ACC112 (cell line): ENCODE results near the gene NAA25.
"Not testable (repeated sequence)": the region's sequence is repeated elsewhere in the genome, so short reads cannot be mapped to it uniquely, and the experiment has no call there.

Experiments used
- H2AFZ ChIP-seq: fragments of 200-600 bp; sonication (generic); one replicate; pipeline ENCODE4 v1.6.0; 2017; ENCODE audit warnings: antibody characterized with exemption, low read length; ENCODE audit not compliant: unreplicated experiment
- H3K27ac ChIP-seq: fragments of 200-600 bp; sonication (generic); 2 replicates; pipeline ENCODE4 v1.5.1; 2014; ENCODE audit warnings: low read depth, mild to moderate bottlenecking, antibody characterized with exemption, low read length, moderate library complexity
- H3K27me3 ChIP-seq: fragments of 200-600 bp; sonication (generic); 2 replicates; pipeline ENCODE4 v1.6.1; 2014; ENCODE audit warnings: mild to moderate bottlenecking, antibody characterized with exemption, low read length, moderate library complexity, mixed read lengths; ENCODE audit not compliant: insufficient read depth
- H3K36me3 ChIP-seq: fragments of 200-600 bp; sonication (generic); 2 replicates; pipeline ENCODE4 v1.6.1; 2016; ENCODE audit warnings: mild to moderate bottlenecking, antibody characterized with exemption, low read length, moderate library complexity, mixed read lengths; ENCODE audit not compliant: insufficient read depth
- H3K4me1 ChIP-seq: fragments of 200-600 bp; sonication (generic); one replicate; pipeline ENCODE4 v1.6.1; 2016; ENCODE audit warnings: low read length, mixed read lengths; ENCODE audit not compliant: insufficient read depth, unreplicated experiment, control insufficient read depth
- H3K4me3 ChIP-seq: fragments of 200-600 bp; sonication (generic); 2 replicates; pipeline ENCODE4 v1.5.1; 2014; ENCODE audit warnings: mild to moderate bottlenecking, low read depth, low read length
- H3K79me2 ChIP-seq: fragments of 200-600 bp; sonication (generic); one replicate; pipeline ENCODE4 v1.6.0; 2016; ENCODE audit warnings: low read length; ENCODE audit not compliant: control insufficient read depth, unreplicated experiment, insufficient read depth

Gene NAA25

GRCh38 chr12:112116232-112117060 lies 7.9 kb upstream of the NAA25 start:
- peak overlapping the region; percentile 60 for H3K27ac ChIP-seq
- H3K4me1 ChIP-seq: peaks cover 16% of the 10 kb centered on the region
- H3K36me3 ChIP-seq: no peaks in the 10 kb centered on the region
- no peak overlapping the region for H3K4me3 ChIP-seq
- peak overlapping the region; percentile 91 for H2AFZ ChIP-seq
- no peaks in the 10 kb centered on the region for H3K79me2 ChIP-seq
- no peaks in the 10 kb centered on the region for H3K27me3 ChIP-seq

GRCh38 chr12:112115259-112116045 lies 6.9 kb upstream of the NAA25 start:
- no peak overlapping the region for H2AFZ ChIP-seq
- no peaks in the 10 kb centered on the region for H3K36me3 ChIP-seq
- H3K79me2 ChIP-seq: no peaks in the 10 kb centered on the region
- H3K4me3 ChIP-seq: no peak overlapping the region
- H3K4me1 ChIP-seq: peaks cover 15% of the 10 kb centered on the region
- no peaks in the 10 kb centered on the region for H3K27me3 ChIP-seq
- H3K27ac ChIP-seq: no peak overlapping the region

- Histone ChIP-seq H3K4me3 (no peak overlapping the region), H3K27me3 (no peaks in the 10 kb centered on the region), H3K79me2 (peaks cover 14% of the 10 kb centered on the region), H3K36me3 (no peaks in the 10 kb centered on the region), H3K4me1 (peaks cover 11% of the 10 kb centered on the region), H3K27ac (no peak overlapping the region), H2AFZ (no peak overlapping the region)
Measured at GRCh38 chr12:112112409-112113133, 4.0 kb upstream of the NAA25 start.

- H3K4me3 ChIP-seq: no peak overlapping the region
- H3K79me2 ChIP-seq: peaks cover 20% of the 10 kb centered on the region
- no peak overlapping the region for H3K27ac ChIP-seq
- no peaks in the 10 kb centered on the region for H3K36me3 ChIP-seq
- peaks cover 14% of the 10 kb centered on the region for H3K4me1 ChIP-seq
- no peaks in the 10 kb centered on the region for H3K27me3 ChIP-seq
- H2AFZ ChIP-seq: no peak overlapping the region
Measured at GRCh38 chr12:112111931-112112330, 3.3 kb upstream of the NAA25 start.

DNA sequence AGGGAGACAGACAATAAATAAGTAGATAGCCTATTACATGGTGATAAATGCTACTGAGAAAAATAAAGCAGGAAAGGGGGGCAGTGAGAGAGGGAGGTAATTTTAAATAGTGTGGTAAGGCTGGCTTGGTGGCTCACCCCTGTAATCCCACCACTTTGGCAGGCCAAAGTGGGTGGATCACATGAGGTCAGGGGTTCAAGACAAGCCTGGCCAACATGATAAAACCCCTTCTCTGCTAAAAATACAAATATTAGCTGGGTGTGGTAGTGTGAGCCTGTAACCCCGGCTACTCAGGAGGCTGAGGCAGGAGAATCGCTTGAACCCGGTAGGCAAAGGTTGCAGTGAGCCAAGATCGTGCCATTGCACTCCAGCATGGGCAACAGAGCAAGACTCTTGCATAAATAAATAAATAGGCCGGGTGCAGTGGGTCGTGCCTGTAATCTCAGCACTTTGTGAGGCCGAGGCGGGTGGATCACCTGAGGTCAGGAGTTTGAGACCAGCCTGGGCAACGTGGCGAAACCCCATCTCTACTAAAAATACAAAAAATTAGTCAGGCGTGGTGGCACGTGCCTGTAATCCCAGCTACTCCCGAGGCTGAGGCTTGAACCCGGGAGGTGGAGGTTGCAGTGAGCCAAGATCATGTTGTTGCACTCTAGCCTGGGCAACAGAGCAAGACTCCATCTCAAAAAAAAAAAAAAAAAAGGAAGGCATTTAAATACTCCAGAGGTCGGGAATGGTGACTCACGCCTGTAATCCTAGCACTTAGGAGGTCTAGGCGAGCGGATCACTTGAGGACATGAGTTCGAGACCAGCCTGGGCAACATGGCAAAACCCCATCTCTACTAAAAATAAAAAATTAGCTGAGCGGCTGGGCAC lies 2.4 kb upstream of the NAA25 start:
- H3K4me1 ChIP-seq: peaks cover 12% of the 10 kb centered on the region

GRCh38 chr12:112107306-112108201 lies 1.0 kb downstream of the NAA25 start:
- peak overlapping the region; percentile 90 for H3K27ac ChIP-seq
- no peaks in the 10 kb centered on the region; the same call in 1 of the 2 replicates for H3K36me3 ChIP-seq
- peaks cover 23% of the 10 kb centered on the region for H3K4me1 ChIP-seq
- peak overlapping the region; percentile 87 for H2AFZ ChIP-seq
- H3K79me2 ChIP-seq: peaks cover 61% of the 10 kb centered on the region
- no peaks in the 10 kb centered on the region for H3K27me3 ChIP-seq
- H3K4me3 ChIP-seq: peak overlapping the region; percentile 97

More for the DNA sequence above, 2.4 kb upstream of the NAA25 start:
- not testable (repeated sequence) for H3K36me3 ChIP-seq, H2AFZ ChIP-seq, H3K27me3 ChIP-seq, H3K4me3 ChIP-seq, H3K27ac ChIP-seq
- H3K79me2 ChIP-seq: peaks cover 29% of the 10 kb centered on the region

DNA sequence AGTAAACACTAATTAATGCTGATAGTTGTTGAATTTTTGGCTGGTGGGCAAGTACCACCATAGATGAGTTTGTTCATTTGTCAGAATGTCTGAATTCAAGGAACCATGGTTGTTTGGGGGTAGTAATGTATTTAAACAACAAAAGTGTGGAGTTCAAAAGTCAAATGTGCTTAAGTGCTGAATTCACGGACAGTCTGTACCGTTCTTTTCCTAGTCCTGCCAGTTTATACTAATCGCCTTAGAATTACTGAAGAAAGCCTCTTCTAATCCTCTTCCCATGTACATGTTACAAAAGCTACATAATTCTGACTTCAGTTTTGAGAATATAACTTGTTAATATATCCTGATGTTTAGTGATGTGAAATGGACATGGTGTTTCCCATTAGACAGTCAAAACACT lies 2.7 kb downstream of the NAA25 start:
- no peak overlapping the region for H2AFZ ChIP-seq
- H3K36me3 ChIP-seq: peaks cover 3% of the 10 kb centered on the region
- H3K27ac ChIP-seq: no peak overlapping the region
- H3K4me1 ChIP-seq: peaks cover 23% of the 10 kb centered on the region
- H3K27me3 ChIP-seq: no peaks in the 10 kb centered on the region
- no peak overlapping the region for H3K4me3 ChIP-seq
- peaks cover 76% of the 10 kb centered on the region for H3K79me2 ChIP-seq

GRCh38 chr12:112103758-112104503 lies 4.7 kb downstream of the NAA25 start:
- Histone ChIP-seq H3K4me1 (peaks cover 23% of the 10 kb centered on the region), H3K36me3 (peaks cover 9% of the 10 kb centered on the region), H3K79me2 (peaks cover 94% of the 10 kb centered on the region), H2AFZ (no peak overlapping the region), H3K4me3 (no peak overlapping the region), H3K27ac (no peak overlapping the region), H3K27me3 (no peaks in the 10 kb centered on the region)

- Histone ChIP-seq H3K79me2 (peaks cover 89% of the 10 kb centered on the region), H3K4me1 (peaks cover 23% of the 10 kb centered on the region)
- H3K27ac ChIP-seq, H3K36me3 ChIP-seq, H2AFZ ChIP-seq, H3K27me3 ChIP-seq, H3K4me3 ChIP-seq: not testable (repeated sequence)
Measured at GRCh38 chr12:112102746-112103145, 5.8 kb downstream of the NAA25 start.
